Activated CD4-positive, alpha-beta T cell treated with anti-CD3 and anti-CD28 coated beads for 36 hours (primary cell): ENCODE measurements around the gene PRICKLE4. TPM values are rescaled to one million over a fixed set of nuclear protein-coding genes. Genes with fewer than 3 reads are reported as not detected.

Source experiments
- ATAC-seq: fragments of 200-7000 bp; cut with Tn5 transposase; one replicate; pipeline ENCODE4 v1.10.0; 2021; ENCODE audit warnings: mild to moderate bottlenecking, moderate library complexity
- CTCF ChIA-PET: fragments of 350-600 bp; sonication (Branson Sonifier 250); formaldehyde crosslinking; loops from one replicate; lab custom pipeline; 2021; ENCODE audit warnings: antibody characterized with exemption; lab: Charles Lee
- POLR2A ChIA-PET: fragments of 350-600 bp; sonication (Branson Sonifier 250); formaldehyde crosslinking; loops from one replicate; lab custom pipeline; 2021; ENCODE audit warnings: antibody characterized with exemption, inconsistent platforms; lab: Charles Lee
- DNase-seq: peaks from one replicate; pipeline ENCODE4 v3.0.0-alpha.2; 2020
- H3K27ac Mint-ChIP-seq: one replicate; pipeline ENCODE4 v1.8.0; 2021; ENCODE audit warnings: mixed read lengths
- H3K27me3 Mint-ChIP-seq: one replicate; pipeline ENCODE4 v1.8.0; 2021; ENCODE audit warnings: mixed read lengths
- H3K36me3 Mint-ChIP-seq: one replicate; pipeline ENCODE4 v1.8.0; 2021; ENCODE audit warnings: low read depth, mixed read lengths
- H3K4me1 Mint-ChIP-seq: one replicate; pipeline ENCODE4 v1.8.0; 2021; ENCODE audit warnings: mixed read lengths
- H3K4me3 Mint-ChIP-seq: one replicate; pipeline ENCODE4 v1.8.0; 2021; ENCODE audit warnings: mild to moderate bottlenecking, moderate library complexity, mixed read lengths
- H3K9me3 Mint-ChIP-seq: one replicate; pipeline ENCODE4 v1.8.0; 2021; ENCODE audit warnings: low read depth, mixed read lengths
- intact Hi-C, 2 experiments: fragments of 100-400 bp; cut with DNase I in 1 of 2; cut with micrococcal nuclease in 1 of 2; formaldehyde crosslinking; loops; one replicate each; pipeline versions ENCODE4 v1.14.2 to v1.15.1; 2022 to 2024; cut with DNase I, micrococcal nuclease
- total RNA-seq, 2 experiments: library from RNA; stranded (reverse); gene quantifications; one replicate each; pipeline ENCODE4 v1.2.3, GENCODE V29; 2021

The PRICKLE4 gene
- total RNA-seq, 2 experiments from 2014 or later, result not detected

DNA sequence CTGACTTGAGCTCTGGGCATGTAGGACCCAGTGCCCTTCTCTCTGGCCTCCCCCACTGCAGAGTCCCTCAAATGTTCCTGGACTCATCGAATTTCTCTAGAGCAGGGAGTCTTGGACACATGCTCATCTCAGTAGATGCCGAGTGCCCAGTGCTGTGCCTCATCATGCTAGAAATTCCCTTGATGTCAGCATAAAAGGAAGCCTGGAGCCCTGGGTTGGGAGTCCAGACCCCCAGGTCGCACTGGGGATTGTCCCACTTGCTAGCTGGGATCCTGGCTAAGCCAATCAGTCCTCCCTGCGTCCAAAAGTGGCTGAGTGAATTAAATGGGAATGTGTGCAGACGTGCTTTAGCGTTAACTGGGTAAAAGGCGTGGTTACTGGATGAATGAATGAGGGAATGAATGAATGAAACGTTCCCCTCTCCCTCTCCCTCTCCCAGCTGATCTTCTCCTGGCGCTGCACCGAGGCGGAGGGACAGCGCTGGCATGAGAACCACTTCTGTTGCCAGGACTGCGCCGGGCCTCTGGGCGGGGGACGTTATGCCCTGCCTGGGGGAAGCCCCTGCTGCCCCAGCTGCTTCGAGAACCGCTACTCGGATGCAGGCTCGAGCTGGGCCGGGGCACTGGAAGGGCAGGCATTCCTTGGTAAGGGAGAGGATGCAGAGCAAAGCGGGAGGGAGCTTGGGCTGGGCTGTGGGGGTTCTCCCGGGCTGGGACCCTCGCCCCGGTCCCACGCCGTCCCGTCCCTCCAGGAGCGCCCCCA is 5.3 kb downstream of the PRICKLE4 start:
- H3K27ac Mint-ChIP-seq, result no peak overlapping the region
- H3K4me3 Mint-ChIP-seq, result peak overlapping the region; percentile 96
- H3K36me3 Mint-ChIP-seq, result peaks cover 18% of the 10 kb centered on the region
- intact Hi-C loops, result loop anchor here (2.0 to 10.0 kb wide), 6 partner anchors 319 to 1269 kb away; partner anchors contain the start of genes BICRAL (in 1 of the 2), CUL7 (in 1 of the 2), KLC4 (in 1 of the 2) and MRPL2 (in 1 of the 2)
- peak; percentile 38 for DNase-seq
- H3K27me3 Mint-ChIP-seq, result peaks cover 7% of the 10 kb centered on the region
- ChIA-PET CTCF (interaction anchor here (0.7 to 5.4 kb wide), 14 partner anchors 9 to 379 kb away, joined by 3 to 63 read pairs (median 6); partner anchors contain the start of gene TAF8), POLR2A (interaction anchor here (0.5 to 0.8 kb wide), 2 partner anchors 249 to 319 kb away, joined by 3 to 4 read pairs; no protein-coding TSS in a partner anchor)
- no peaks in the 10 kb centered on the region for H3K9me3 Mint-ChIP-seq
- peaks cover 19% of the 10 kb centered on the region for H3K4me1 Mint-ChIP-seq
- ATAC-seq, result no peak

DNA sequence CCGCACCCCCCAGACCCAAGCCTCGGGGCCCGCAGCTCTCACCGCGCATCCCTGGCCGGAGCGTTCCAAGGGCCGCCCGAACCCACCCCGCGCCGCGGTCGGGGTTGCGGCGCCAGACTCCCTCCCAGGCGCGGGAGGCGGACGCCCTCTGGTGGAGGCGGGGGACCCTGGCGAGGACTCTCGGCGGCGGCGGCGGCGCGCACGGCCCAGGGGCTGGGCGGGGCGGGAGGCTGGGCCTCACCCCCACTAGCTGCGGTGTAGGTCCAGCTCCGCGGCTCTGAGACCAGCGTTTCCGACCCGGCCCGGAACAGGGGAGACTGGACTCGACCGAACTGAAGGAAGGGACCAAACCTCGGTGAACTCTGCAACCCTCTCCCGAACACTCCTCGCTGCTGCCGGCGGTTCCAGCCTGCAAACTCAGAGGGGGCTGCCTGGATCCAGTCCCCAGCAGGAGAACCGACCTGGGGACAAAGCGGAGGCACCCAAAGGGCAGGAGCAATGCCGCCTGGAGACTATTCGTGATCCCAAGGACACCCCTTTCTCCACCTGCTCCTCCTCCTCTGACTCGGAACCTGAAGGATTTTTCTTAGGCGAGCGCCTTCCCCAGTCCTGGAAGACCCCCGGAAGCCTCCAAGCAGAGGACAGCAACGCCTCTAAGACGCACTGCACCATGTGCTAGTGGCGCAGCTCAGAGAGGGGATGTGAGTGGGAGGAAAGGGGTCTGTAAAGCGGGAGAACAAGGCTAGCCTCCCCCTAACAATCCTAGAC is 6.1 kb downstream of the PRICKLE4 start:
- peaks cover 17% of the 10 kb centered on the region for H3K4me1 Mint-ChIP-seq
- H3K9me3 Mint-ChIP-seq, result no peaks in the 10 kb centered on the region
- ATAC-seq (peak; percentile 75), DNase-seq (peak; percentile 94)
- H3K36me3 Mint-ChIP-seq, result peaks cover 22% of the 10 kb centered on the region
- intact Hi-C loops, result loop anchor here (1.0 to 10.0 kb wide), 16 partner anchors 7 to 1268 kb away; partner anchors contain the start of genes BYSL (in 2 of the 2), MED20 (in 2 of the 2), NFYA (in 2 of the 2) and OARD1 (in 2 of the 2)
- ChIA-PET POLR2A (interaction anchor here (0.5 to 2.5 kb wide), 4 partner anchors 135 to 318 kb away, joined by 3 to 15 read pairs (median 5); partner anchors contain the start of genes BYSL, MED20 and TAF8), CTCF (interaction anchor here (0.6 to 5.4 kb wide), 24 partner anchors 9 to 559 kb away, joined by 3 to 63 read pairs (median 5); partner anchors contain the start of genes BYSL, MED20, TAF8 and USP49)
- H3K27me3 Mint-ChIP-seq, result peaks cover 2% of the 10 kb centered on the region
- peak overlapping the region; percentile 98 for H3K27ac Mint-ChIP-seq
- peak overlapping the region; percentile 96 for H3K4me3 Mint-ChIP-seq

DNA sequence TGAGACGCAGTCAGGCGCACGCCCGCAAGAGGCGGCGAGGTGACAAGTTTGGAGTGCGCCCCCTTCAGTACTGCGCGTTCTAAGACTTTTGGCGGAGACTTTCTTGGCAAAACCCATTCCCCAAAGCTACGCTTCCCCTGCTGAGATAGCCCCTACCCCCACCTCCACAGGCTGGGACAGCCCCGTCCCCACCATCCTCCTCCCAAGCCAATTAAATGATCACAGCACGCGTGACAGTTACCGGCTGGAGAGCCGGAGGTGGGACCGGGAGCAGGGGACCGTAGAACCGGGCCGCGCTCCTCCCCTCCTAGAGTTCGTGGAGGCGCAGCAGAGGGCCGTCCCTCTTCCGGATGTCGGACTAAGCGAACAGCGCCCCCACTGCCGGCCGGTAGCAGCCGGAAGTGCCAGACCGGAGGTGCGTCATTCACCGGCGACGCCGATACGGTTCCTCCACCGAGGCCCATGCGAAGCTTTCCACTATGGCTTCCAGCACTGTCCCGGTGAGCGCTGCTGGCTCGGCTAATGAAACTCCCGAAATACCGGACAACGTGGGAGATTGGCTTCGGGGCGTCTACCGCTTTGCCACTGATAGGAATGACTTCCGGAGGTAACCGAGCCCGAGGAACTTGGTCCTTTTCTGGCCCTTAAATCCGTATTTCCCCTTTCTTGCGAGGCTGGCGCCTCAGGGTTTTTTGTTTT is 6.8 kb downstream of the PRICKLE4 start, which contains the start of gene TOMM6:
TSS of gene TOMM6 (plus strand) at position 476 of the 699 bp plus-strand sequence. CDS start at position 480, 4 bp downstream.
- Mint-ChIP-seq H3K4me1 (peaks cover 19% of the 10 kb centered on the region), H3K27ac (peak within 1 kb of the TSS; percentile 98), H3K36me3 (peaks cover 29% of the 10 kb centered on the region), H3K9me3 (no peaks in the 10 kb centered on the region), H3K4me3 (peak within 1 kb of the TSS; percentile 96), H3K27me3 (peaks cover 2% of the 10 kb centered on the region)
- DNase-seq (peak; percentile 98), ATAC-seq (peak; percentile 86)
- intact Hi-C loops, result loop anchor here (1.0 to 10.0 kb wide), 16 partner anchors 8 to 1267 kb away; partner anchors contain the start of genes BYSL (in 2 of the 2), MED20 (in 2 of the 2), NFYA (in 2 of the 2) and OARD1 (in 2 of the 2)
- ChIA-PET POLR2A (interaction anchor here (0.8 to 2.5 kb wide), 5 partner anchors 9 to 958 kb away, joined by 3 to 15 read pairs (median 5); partner anchors contain the start of genes BYSL, MED20, TAF8 and TBCC), CTCF (interaction anchor here (0.6 to 5.4 kb wide), 33 partner anchors 10 to 1227 kb away, joined by 3 to 63 read pairs (median 4); partner anchors contain the start of genes BYSL, KLHDC3, MED20 and TAF8)

DNA sequence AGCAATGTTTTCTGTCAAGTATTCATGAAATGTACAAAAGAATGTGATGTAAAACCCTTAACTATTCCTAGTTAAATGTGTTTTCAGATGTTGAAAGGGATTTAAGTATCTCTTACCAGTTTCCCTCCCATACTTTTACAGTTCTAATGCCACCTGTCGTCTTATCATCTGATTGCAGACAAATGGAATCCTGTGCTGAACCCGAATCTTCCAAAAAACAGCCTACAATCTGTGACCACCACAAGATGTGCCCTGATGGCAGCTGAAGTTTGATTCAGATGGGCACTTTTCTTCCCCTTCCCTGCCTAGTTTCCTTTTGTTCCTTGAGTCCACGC is 8.8 kb downstream of the PRICKLE4 start:
- CTCF ChIA-PET, result no interaction called here
- peaks cover 32% of the 10 kb centered on the region for H3K36me3 Mint-ChIP-seq
- H3K27me3 Mint-ChIP-seq, result no peaks in the 10 kb centered on the region
- H3K9me3 Mint-ChIP-seq, result no peaks in the 10 kb centered on the region
- intact Hi-C loops, result loop anchor here (5.0 to 10.0 kb wide), 4 partner anchors 775 to 1265 kb away; partner anchors contain the start of genes BICRAL (in 1 of the 2), CUL7 (in 1 of the 2), KLC4 (in 1 of the 2) and MRPL2 (in 1 of the 2)
- DNase-seq (no peak), ATAC-seq (no peak)
- peak overlapping the region; percentile 96 for H3K4me3 Mint-ChIP-seq
- H3K4me1 Mint-ChIP-seq, result peaks cover 19% of the 10 kb centered on the region
- POLR2A ChIA-PET, result no interaction called here
- peak overlapping the region; percentile 78 for H3K27ac Mint-ChIP-seq

DNA sequence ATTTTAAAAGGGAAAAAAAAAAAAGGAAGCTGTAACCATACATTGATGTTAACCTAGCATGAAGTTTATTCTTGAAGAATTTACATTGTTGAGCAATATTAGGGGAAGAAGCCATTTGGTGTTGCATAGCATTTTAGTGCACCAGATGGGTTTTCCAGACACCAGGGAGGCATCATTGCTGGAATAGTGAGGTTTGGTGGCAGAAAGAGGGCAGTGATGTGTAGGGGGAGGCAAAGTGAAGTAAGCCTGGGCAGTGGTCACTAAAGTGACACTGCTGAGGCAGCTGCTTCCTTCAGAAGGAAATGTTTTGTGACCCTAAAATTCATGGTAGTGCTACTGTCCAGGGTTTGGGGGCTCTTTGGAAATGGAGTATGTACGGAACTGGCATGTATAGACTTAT is 9.5 kb downstream of the PRICKLE4 start:
- Mint-ChIP-seq H3K9me3 (no peaks in the 10 kb centered on the region), H3K27ac (peak overlapping the region; percentile 53), H3K4me3 (no peak overlapping the region), H3K36me3 (peaks cover 32% of the 10 kb centered on the region), H3K27me3 (no peaks in the 10 kb centered on the region), H3K4me1 (peaks cover 19% of the 10 kb centered on the region)
- CTCF ChIA-PET, result no interaction called here
- no peak for DNase-seq
- intact Hi-C loops, result no loop called here
- POLR2A ChIA-PET, result no interaction called here
- no peak for ATAC-seq

DNA sequence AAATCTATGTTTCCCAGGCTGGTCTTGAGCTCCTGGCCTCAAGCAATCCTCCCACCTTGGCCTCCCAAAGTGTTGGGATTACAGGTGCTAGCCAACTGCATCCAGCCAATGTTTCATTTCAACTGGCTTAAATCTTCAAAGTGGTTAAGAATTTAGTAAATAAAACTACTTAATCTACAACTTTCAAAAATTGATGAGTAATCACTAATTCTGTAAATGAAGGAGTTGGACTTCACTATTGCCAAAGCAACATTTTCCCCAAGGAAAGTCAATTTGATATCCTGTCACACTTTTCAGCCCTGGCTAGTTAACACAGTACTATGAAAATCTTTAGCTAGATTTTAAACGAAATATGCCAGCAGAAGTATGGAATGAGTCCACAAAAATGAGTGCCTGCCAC is 10.7 kb downstream of the PRICKLE4 start:
- no peaks in the 10 kb centered on the region for H3K9me3 Mint-ChIP-seq
- H3K27me3 Mint-ChIP-seq, result no peaks in the 10 kb centered on the region
- H3K36me3 Mint-ChIP-seq, result peaks cover 34% of the 10 kb centered on the region
- intact Hi-C loops, result no loop called here
- H3K4me1 Mint-ChIP-seq, result peaks cover 21% of the 10 kb centered on the region
- no peak overlapping the region for H3K4me3 Mint-ChIP-seq
- DNase-seq, result no peak
- ATAC-seq, result no peak
- POLR2A ChIA-PET, result no interaction called here
- peak overlapping the region; percentile 43 for H3K27ac Mint-ChIP-seq
- CTCF ChIA-PET, result interaction anchor here (0.6 to 1.5 kb wide), 9 partner anchors 12 to 878 kb away, joined by 3 to 7 read pairs (median 3); partner anchors contain the start of genes BYSL and MED20

DNA sequence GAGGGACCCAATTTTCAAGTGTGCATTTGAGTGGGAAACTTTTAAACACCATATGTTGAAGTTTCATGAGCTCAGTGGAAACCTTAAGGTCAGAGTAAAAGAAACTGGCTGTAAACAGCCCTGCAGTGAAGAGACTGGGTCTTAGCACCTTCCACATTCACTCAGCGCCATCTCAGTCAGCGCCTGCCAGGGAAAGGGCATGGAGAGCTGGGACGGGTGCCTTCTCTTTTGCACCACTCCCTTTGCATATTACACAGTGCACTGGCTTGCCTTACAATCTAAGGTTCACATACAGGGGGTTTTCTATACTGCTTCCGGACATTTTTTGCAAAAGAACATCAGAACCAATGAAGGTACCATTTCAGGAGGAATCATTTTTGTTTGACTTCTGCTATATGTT is 11.4 kb downstream of the PRICKLE4 start:
- H3K36me3 Mint-ChIP-seq, result peaks cover 34% of the 10 kb centered on the region
- ChIA-PET POLR2A (no interaction called here), CTCF (interaction anchor here (0.7 to 1.5 kb wide), 4 partner anchors 53 to 252 kb away, joined by 5 to 7 read pairs (median 6); partner anchors contain the start of genes BYSL and MED20)
- H3K4me1 Mint-ChIP-seq, result peaks cover 25% of the 10 kb centered on the region
- intact Hi-C loops, result no loop called here
- H3K27ac Mint-ChIP-seq, result peak overlapping the region; percentile 43
- H3K27me3 Mint-ChIP-seq, result no peaks in the 10 kb centered on the region
- DNase-seq (no peak), ATAC-seq (no peak)
- H3K4me3 Mint-ChIP-seq, result no peak overlapping the region
- no peaks in the 10 kb centered on the region for H3K9me3 Mint-ChIP-seq

DNA sequence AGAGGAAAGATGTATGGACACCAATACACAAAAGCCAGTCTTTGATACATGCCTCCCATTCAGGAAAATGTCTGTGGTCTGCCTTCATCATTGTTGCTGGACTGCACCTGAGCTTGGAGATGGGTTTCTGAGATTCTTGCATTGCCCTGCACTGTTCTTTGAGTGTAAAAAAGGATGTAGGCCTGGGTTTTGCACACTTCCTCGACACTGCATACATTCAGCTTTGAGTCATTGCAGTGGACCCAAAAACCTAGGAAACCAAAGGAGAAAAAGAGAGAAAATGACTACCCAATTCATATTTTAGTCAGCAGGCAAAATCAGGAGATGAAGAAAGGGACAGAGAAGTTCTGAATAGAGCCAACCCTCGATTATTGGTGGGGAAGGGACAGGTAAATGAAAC is 15.9 kb downstream of the PRICKLE4 start:
- DNase-seq, result no peak
- ChIA-PET POLR2A (no interaction called here), CTCF (interaction anchor here (1.6 to 1.8 kb wide), 2 partner anchors 12 to 419 kb away, joined by 4 to 5 read pairs; no protein-coding TSS in a partner anchor)
- H3K27me3 Mint-ChIP-seq, result no peaks in the 10 kb centered on the region
- H3K9me3 Mint-ChIP-seq, result no peaks in the 10 kb centered on the region
- peaks cover 9% of the 10 kb centered on the region for H3K4me1 Mint-ChIP-seq
- peaks cover 15% of the 10 kb centered on the region for H3K36me3 Mint-ChIP-seq
- H3K4me3 Mint-ChIP-seq, result no peak overlapping the region
- intact Hi-C loops, result no loop called here
- peak overlapping the region; percentile 47 for H3K27ac Mint-ChIP-seq
- ATAC-seq, result no peak

DNA sequence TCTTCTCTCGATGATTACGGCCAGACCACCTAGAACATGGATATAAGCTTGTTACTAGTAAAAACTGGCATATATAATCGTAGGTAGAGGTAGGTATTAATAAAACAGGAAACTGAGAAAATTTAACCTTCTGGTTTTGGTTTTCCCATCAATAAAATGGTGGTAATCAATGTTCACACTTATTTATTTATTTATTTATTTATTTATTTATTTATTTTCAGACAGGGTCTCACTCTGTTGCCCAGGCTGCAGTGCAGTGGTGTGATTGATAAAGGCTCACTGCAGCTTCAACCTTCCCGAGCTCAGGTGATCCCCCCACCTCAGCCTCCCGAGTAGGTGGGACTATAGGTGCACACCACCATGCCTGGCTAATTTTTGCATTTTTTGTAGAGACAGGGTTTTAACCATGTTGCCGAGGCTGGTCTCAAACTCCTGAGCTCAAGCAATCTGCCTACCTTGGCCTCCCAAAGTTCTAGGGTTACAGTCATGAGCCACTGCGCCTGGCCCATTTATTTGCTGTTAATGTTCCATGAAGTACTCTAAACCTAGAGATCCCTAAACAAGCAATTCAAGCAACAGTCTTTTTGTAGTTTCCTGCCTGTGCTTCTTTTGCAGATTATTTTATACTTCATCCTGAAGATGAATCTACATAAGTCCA is 18.4 kb downstream of the PRICKLE4 start:
- Mint-ChIP-seq H3K36me3 (peaks cover 4% of the 10 kb centered on the region), H3K4me1 (peaks cover 5% of the 10 kb centered on the region), H3K4me3 (no peak overlapping the region), H3K27me3 (no peaks in the 10 kb centered on the region), H3K27ac (no peak overlapping the region), H3K9me3 (no peaks in the 10 kb centered on the region)
- no peak for ATAC-seq
- no peak for DNase-seq
- ChIA-PET POLR2A (no interaction called here), CTCF (interaction anchor here (0.7 kb wide), 1 partner anchor 94 kb away, joined by 4 read pairs; no protein-coding TSS in a partner anchor)
- intact Hi-C loops, result no loop called here

DNA sequence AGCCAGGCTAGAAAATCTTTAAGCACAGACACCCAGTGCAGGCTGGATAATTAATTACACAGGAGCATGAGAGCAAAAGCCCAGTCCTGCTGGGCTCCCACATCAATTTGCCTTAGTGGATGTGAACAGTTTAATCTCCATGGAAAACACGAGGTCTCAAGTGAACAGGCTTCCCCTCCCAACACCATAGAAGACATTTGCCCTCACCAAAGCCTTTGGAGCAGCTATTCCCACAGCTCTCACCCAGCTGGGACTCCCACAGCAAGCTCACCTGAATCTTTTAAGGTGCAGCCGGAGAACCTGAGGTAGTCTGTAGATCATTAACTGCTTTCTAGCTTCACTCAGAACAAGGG is 19.0 kb downstream of the PRICKLE4 start:
- no peak overlapping the region for H3K4me3 Mint-ChIP-seq
- H3K9me3 Mint-ChIP-seq, result no peaks in the 10 kb centered on the region
- H3K4me1 Mint-ChIP-seq, result peaks cover 5% of the 10 kb centered on the region
- DNase-seq, result no peak
- intact Hi-C loops, result no loop called here
- no peak for ATAC-seq
- H3K27me3 Mint-ChIP-seq, result no peaks in the 10 kb centered on the region
- H3K27ac Mint-ChIP-seq, result no peak overlapping the region
- peaks cover 4% of the 10 kb centered on the region for H3K36me3 Mint-ChIP-seq
- ChIA-PET POLR2A (no interaction called here), CTCF (interaction anchor here (1.1 kb wide), 1 partner anchor 25 kb away, joined by 3 read pairs; no protein-coding TSS in a partner anchor)
